Muscle layer of colon (tissue), 2 donors: ENCODE results near the gene TNRC6C.

Experiments
- H3K27ac ChIP-seq: one replicate; pipeline ENCODE4 v1.7.0; 2013; ENCODE audit warnings: low read depth, mild to moderate bottlenecking, low read length, moderate library complexity
- H3K27me3 ChIP-seq, 2 donors: one replicate each; pipeline ENCODE4 v1.7.0; 2013; ENCODE audit warnings: low read length in 2 of 2, mild to moderate bottlenecking in 2 of 2; ENCODE audit not compliant: insufficient read depth in 2 of 2, control insufficient read depth in 1 of 2
- H3K36me3 ChIP-seq: one replicate; pipeline ENCODE4 v1.7.0; 2013; ENCODE audit warnings: mild to moderate bottlenecking, low read length; ENCODE audit not compliant: insufficient read depth
- H3K4me1 ChIP-seq: one replicate; pipeline ENCODE4 v1.7.0; 2013; ENCODE audit warnings: mild to moderate bottlenecking, low read length; ENCODE audit not compliant: insufficient read depth
- H3K4me3 ChIP-seq, 2 donors: one replicate each; pipeline ENCODE4 v1.7.0; 2013; ENCODE audit warnings: low read length in 2 of 2, low read depth in 1 of 2, mild to moderate bottlenecking in 1 of 2, moderate library complexity in 1 of 2
- H3K9ac ChIP-seq: one replicate; pipeline ENCODE4 v1.7.0; 2013; ENCODE audit warnings: low read length
- H3K9me3 ChIP-seq: one replicate; pipeline ENCODE4 v1.7.0; 2013; ENCODE audit warnings: mild to moderate bottlenecking, low read length
- donor health status: abdominal sarcoma.
- donor health status: Adenocarcinoma of cecum.

TNRC6C gene

DNA sequence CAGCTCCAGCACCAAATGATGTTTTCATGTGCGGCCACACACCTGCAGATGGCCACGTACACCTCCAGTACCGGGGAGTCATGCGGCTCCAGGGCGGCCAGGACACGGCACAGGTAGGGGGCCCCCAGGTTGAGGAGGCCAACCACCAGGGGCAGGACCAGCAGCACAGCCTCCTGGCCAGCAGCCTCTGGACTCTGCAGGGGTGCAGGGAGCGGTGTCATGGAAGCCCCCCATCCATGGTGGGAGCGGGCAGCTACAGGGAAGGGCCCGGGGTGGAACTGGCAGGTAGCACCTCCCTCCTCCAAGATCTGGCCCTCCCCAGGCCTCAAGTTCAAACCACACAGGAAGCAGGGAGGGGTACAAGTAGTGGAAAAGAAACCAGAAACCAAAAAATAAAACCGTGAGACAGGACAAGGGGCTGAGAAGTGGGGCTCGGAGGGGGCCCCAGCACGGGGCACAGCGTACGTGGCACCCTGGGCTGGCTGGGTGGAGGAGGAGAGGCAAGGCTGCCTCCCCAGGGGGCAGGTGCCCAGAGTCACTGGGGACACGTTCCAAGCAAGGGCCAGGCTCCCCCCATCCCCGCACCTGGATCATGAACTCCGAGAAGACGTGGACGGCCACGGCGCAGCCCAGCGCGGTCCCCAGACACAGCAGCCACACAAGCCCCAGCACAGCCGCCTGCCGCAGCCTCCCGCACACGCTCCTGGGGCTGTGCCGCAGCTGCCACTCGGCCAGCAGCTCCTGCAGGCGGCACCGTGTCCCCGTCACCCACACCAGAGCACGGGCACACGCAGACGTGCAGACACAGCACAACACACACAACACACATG, 162.7 kb downstream of the TNRC6C start:
- no peaks in the 10 kb centered on the region for H3K4me1 ChIP-seq
- no peak overlapping the region for H3K9ac ChIP-seq
- no peak overlapping the region for H3K27ac ChIP-seq
- H3K27me3 ChIP-seq: peaks cover 0 to 6% of the 10 kb centered on the region in 2 donors
- H3K36me3 ChIP-seq: no peaks in the 10 kb centered on the region
- H3K4me3 ChIP-seq: no peak overlapping the region
- H3K9me3 ChIP-seq: no peaks in the 10 kb centered on the region

DNA sequence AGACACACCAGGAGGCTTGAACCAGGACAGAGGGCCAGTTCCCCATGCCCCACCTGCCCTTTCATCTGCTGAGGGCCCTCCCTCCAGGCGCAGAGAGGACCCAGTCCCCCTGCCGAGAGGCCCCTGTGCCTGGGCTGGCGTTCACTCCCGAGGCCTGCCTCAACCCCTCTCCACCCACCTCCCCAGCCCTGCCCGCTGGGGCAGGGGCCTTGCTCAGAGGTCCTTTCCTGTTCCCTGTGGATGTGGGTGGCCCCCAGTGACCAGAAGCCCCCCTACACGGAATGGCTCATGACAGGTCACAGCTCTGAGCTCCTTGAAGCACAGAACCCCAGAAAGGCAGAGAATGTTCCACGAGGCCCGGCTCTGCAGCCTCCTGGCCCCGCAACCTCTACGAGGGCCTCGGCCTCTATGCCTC, 163.3 kb downstream of the TNRC6C start:
- Histone ChIP-seq H3K9me3 (no peaks in the 10 kb centered on the region), H3K4me3 (no peak overlapping the region), H3K9ac (no peak overlapping the region), H3K27me3 (peaks cover 0 to 6% of the 10 kb centered on the region in 2 donors), H3K27ac (no peak overlapping the region), H3K4me1 (peaks cover under 1% of the 10 kb centered on the region), H3K36me3 (no peaks in the 10 kb centered on the region)

DNA sequence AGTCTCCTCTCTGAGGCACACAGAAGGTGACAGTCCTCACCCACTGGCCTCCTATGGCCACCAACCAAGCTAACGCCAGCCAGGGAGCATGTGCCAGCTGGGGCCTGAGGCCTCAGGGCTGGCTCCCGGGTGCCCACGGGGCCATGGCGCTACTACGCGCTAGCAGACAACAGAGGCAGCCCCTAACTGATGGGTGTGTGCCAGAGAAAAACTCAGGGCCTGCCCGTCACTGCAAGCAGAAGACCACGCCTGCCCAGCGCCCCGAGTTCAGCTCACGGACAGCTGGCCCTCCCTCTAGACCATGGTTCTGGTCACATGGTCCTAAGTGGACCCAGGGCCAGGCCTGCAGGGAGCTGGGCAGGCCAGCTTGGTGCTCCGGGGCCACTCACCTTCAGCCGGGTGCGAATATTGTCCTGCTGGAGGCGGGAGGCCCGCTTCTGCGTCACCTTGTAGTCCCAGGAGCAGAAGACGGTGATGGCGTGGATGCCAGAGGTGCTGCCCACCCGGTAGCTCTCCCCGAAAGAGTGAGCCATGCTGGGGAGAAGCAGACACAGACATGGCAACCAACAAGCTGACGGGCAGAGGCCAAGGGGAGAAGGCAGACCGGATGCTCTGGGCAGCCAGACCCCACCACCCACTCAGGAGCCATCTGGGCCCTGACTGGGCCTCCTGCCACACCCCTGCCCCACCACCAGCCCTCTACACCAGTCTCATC, 163.9 kb downstream of the TNRC6C start:
- Histone ChIP-seq H3K9me3 (no peaks in the 10 kb centered on the region), H3K9ac (no peak overlapping the region), H3K36me3 (no peaks in the 10 kb centered on the region)

DNA sequence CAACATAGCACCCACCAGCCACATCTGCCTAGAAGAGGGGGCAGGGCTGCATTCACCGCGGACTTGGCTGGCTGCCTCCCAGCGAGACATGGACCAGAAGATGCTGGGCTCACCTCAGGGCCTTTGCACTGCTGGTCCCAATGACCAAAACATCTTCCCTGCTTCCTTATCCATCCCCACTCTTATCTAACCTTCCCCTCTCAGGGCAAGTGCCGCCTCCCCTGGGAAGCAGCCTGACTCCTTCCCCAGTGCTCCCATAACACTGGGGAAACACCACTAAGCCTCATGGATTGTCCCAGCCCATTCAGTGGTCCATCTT, 164.4 kb downstream of the TNRC6C start:
- H3K27me3 ChIP-seq: peaks cover 0 to 7% of the 10 kb centered on the region in 2 donors
- peaks cover 4% of the 10 kb centered on the region for H3K4me1 ChIP-seq
- H3K36me3 ChIP-seq: no peaks in the 10 kb centered on the region
- H3K9me3 ChIP-seq: no peaks in the 10 kb centered on the region
- H3K9ac ChIP-seq: no peak overlapping the region
- no peak overlapping the region for H3K4me3 ChIP-seq
- H3K27ac ChIP-seq: no peak overlapping the region

More for the DNA sequence above, 163.9 kb downstream of the TNRC6C start:
- no peak overlapping the region for H3K27ac ChIP-seq
- H3K4me1 ChIP-seq: peaks cover 4% of the 10 kb centered on the region
- H3K27me3 ChIP-seq: peaks cover 0 to 5% of the 10 kb centered on the region in 2 donors
- H3K4me3 ChIP-seq: no peak overlapping the region

DNA sequence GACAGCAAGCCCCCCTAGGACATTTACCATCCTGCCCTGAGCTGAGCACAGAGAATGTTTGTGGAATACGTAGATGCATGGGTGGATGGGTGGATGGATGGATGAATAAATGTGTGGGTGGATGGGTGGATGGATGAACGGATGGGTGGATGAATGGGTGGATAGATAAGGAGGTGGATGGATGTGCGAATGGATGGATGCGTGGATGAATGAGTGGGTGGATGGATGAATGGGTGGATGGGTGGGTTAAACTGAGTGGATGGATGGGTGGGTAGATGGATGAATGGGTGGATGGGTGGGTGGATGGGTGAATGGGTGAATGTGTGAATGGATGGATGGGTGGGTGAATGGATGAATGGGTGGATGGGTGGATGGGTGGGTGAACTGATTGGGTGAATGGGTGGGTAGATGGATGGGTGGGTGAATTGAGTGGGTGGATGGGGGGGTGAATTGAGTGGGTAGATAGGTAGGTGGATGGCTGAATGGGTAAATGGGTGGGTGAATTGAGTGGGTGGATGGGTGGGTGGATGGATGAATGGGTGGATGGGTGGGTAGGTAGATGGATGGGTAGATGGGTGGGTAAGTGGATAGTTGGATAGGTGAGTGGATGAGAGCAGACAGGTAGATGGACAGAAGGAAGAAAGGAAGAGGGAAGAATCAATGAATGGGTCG, 164.9 kb downstream of the TNRC6C start:
- H3K4me1 ChIP-seq: peaks cover 4% of the 10 kb centered on the region
- H3K9ac ChIP-seq: no peak overlapping the region
- H3K9me3 ChIP-seq: no peaks in the 10 kb centered on the region
- no peak overlapping the region for H3K27ac ChIP-seq
- H3K4me3 ChIP-seq: no peak overlapping the region
- H3K27me3 ChIP-seq: peaks cover 0 to 12% of the 10 kb centered on the region in 2 donors
- no peaks in the 10 kb centered on the region for H3K36me3 ChIP-seq

DNA sequence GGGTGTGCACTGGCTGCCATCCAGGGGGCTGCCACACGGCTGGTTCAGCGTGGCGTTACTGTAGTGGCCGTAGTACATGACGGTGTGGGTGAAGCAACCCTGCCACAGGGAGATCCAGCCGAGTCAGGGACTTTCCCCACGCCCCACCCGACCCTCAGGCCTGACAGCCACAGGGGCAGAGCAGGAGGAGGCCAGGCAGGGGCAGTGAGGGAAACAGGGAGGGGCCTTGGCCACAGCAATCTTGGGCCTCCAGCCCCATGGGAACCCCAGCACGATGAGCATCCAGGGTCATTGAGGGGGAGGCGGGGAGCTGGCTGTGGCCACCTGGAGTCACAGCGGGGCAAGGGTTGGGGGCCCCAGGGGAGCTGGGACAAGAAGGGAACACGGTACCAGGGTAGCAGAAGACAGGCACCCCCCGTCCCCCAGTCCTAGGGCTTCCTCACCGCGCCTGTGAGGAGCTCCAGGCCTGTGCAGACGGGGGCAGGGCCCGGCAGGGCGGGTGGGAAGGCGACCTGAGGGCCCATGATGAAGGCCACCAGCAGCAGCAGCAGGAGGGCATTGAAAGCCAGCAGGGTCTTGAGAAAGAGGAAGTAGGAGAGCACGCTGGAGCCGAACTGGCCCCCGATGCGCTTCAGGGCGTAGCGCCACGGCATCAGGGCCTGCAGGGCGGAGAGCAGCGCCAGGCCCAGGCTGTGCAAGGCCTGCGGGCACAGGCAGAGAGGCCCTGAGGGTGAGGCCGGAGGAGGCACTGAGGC, 165.8 kb downstream of the TNRC6C start:
- Histone ChIP-seq H3K4me1 (peaks cover 4% of the 10 kb centered on the region), H3K27me3 (peaks cover 0 to 19% of the 10 kb centered on the region in 2 donors), H3K9me3 (no peaks in the 10 kb centered on the region), H3K4me3 (no peak overlapping the region), H3K9ac (no peak overlapping the region), H3K36me3 (no peaks in the 10 kb centered on the region), H3K27ac (no peak overlapping the region)

DNA sequence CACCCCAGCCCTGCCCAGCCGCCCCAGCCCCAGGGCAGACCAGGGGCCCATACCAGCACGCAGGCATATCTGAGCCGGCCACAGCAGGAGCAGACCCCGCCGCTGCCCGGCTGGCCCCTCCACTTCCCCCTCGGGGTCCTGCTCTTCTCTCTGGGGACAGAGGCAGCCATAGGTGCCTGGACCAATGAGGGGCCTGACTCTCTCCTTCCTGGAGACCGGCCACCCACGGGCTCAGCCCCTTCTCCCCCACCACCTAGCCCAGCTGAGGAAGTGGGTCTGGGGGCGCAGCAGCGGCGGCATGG, 166.3 kb downstream of the TNRC6C start:
- Histone ChIP-seq H3K4me1 (peaks cover 4% of the 10 kb centered on the region), H3K27ac (no peak overlapping the region), H3K9ac (no peak overlapping the region), H3K36me3 (no peaks in the 10 kb centered on the region), H3K4me3 (no peak overlapping the region), H3K27me3 (peaks cover 0 to 25% of the 10 kb centered on the region in 2 donors), H3K9me3 (no peaks in the 10 kb centered on the region)

DNA sequence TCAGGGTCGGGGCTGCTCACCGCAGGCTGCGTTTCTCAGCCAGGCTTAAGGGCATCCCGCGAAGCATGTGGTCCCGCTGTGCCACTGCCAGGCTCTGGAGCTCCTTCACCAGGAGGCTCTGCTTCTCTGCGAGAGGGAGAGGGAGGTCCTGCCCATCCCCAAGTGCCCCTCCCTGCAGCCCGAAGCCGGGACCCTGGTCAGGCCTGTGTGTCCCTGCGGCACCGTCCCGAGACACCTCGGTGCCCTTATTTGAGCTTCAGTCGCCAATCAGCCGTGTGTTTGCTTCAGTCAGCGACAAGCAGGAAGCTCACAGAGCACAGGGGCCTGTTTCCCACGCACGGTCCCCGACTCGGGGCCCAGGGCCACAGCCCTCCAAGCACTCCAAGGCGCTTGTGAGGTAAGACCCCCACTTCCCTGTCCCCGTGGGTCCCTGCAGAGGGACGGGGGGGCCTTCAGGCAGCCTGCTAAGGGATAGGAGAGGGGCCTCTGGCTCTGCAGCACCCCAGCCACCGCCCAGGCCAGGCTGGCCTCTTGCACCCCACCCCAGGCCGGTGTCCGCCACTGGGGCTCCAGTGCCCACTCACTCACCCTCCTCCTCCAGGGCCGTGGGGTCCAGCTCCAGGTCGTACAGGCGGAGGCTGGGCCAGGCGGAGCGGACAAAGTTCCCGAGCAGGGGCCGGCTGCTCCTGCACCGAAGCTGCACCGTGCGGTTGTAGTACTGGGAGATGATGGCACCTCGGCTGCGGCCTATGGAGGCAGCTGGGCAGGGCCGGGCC, 166.8 kb downstream of the TNRC6C start:
- Histone ChIP-seq H3K9me3 (no peaks in the 10 kb centered on the region), H3K36me3 (no peaks in the 10 kb centered on the region), H3K4me3 (no peak overlapping the region), H3K27ac (no peak overlapping the region), H3K27me3 (peaks cover 0 to 30% of the 10 kb centered on the region in 2 donors), H3K9ac (no peak overlapping the region), H3K4me1 (peaks cover 7% of the 10 kb centered on the region)

DNA sequence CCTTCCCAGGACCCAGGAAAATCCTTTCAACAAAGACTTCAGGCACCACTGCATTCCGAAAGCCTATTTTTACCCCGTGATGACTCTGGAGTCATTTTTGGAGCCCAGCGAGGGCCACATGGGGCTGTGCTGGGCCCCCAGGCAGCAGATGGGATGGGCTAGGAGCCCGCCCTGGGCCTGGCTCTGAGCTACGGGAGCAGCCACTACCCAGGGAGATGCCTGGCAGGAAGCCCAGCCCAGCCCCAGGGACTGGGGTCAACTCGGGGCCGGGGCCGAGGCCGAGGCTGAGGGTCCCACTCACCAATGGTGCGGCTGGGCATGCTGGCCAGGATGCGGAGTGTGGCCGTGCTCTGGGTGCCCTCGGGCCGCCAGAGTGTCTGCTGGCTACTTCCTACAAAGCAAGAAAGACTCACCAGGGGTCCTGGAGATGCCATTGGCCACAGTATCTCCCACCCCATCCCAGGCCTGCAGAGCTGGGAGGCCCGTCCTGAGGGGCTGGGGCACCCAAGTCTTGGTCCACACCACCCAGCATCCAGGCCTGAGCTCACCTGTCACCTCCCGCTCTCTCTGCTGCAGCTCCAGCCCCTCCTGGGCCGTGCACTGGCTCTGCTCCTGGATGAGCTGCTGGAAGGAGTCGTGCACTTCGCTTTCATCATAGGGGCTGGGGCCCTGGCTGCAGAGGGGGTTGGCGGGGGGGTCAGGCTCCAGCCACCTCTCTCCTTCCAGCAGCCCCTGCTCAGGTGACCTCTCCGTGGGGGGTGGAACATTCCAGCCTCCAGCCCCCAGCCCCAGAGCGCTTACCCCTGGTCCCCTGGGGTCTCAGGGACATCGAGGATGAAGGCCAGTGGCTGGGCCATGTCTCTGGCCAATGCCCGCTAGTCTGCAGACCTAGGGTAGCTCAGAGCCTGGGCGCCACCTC, 167.7 kb downstream of the TNRC6C start:
- no peaks in the 10 kb centered on the region for H3K36me3 ChIP-seq
- peaks cover 8% of the 10 kb centered on the region for H3K4me1 ChIP-seq
- no peak overlapping the region for H3K27ac ChIP-seq
- peaks cover 0 to 39% of the 10 kb centered on the region in 2 donors for H3K27me3 ChIP-seq
- H3K9ac ChIP-seq: no peak overlapping the region
- no peak overlapping the region for H3K4me3 ChIP-seq
- no peaks in the 10 kb centered on the region for H3K9me3 ChIP-seq

DNA sequence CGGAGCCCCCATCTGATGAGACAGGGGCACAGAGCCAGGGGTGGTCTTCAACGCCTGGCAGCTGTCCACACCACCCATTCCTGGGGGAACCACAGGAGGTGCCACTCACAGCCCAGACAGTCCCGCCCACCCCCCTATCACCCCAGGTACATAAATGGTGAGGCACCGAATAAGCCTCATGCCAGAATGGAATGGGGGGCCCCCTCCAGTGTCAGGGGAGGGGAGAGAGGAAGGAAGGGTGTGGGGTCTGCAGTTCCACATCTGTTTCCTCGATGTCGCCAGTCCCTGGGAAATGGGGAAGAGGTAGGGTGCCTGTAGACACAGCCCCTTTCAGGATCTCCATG, 168.4 kb downstream of the TNRC6C start:
- Histone ChIP-seq H3K27ac (no peak overlapping the region), H3K4me3 (peak overlapping the region in 1 of 2 donors; percentile 19), H3K9me3 (no peaks in the 10 kb centered on the region), H3K9ac (no peak overlapping the region), H3K4me1 (peaks cover 8% of the 10 kb centered on the region), H3K27me3 (peaks cover 0 to 45% of the 10 kb centered on the region in 2 donors), H3K36me3 (no peaks in the 10 kb centered on the region)
